ENCODE results near the gene RNF114.
"Not testable (repeated sequence)": the region's sequence is repeated elsewhere in the genome, so short reads cannot be mapped to it uniquely, and the experiment has no call there.

The RNF114 gene, protein sequence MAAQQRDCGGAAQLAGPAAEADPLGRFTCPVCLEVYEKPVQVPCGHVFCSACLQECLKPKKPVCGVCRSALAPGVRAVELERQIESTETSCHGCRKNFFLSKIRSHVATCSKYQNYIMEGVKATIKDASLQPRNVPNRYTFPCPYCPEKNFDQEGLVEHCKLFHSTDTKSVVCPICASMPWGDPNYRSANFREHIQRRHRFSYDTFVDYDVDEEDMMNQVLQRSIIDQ

DNA sequence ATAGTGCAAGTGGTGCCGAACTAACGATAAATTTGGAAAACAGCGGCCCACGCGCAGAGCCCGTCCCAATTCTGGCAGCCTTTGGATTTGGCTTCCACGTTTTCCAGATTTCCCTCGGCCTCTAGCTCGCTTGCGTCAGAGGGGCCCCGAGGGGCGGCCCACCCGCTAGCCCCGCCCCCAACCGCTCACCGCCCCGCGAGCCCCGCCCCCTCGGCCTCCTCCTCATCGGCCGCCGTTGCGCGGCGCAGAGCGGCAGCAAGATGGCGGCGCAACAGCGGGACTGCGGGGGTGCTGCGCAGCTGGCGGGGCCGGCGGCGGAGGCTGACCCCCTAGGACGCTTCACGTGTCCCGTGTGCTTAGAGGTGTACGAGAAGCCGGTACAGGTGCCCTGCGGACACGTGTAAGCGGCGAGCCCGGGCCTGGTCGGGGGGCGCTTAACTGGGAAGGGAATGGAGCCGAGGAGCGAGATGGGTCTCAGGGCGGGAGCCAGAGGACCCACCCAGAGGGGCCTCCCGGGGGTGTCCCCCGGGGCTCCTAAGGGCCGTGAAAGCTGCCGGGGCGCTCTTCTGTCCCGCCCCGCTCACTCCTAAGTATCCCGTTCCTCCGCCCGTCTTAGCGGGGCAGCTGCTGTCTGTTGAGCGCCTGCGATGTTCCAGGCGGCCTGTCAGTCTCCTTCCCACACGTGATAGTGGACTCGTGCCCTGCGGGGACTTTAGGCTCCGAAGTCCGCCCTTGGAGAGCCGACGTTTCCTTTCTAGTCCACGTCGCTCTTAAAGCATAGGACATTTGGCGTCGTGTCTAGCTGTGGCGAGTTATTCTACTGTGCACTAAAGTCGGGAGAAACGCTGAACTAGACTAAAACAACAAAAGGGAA lies at the start of gene RNF114:
Gene RNF114 (plus strand): TSS at position 245 of the 874 bp plus-strand sequence. CDS start 16 bp downstream, at position 261.
- DNase-seq (ENCODE audit: low read depth) = peak; percentile 85

DNA sequence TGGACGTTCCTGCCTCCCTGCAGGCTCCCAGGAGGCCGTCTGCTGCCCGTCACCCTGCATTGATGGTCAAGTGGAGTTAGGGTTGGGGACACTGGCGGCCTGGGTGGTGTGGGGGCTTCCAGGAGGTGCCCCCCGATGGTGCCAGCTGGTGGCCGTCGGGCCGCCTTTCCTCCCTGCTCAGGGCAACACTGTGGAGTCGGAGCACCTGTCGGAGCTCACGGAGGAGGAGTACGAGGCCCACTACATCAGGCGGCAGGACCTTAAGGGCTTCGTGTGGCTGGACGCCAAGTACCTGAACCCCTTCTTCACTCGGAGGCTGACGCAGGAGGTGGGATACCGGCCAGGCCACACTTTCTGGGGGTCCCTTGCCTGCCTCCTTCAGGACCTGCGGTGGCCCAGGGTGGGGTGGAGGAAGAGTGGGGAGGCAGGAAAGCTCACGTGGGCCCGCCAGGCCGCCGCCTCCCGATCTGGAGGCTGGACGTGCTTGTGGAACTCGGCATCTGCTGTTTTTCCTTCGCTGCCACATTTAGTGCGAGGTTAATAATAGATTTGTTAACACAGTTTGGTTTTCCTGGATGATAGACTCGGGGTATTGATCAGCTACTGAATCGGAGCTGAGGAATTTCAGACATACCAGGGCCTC lies 49.5 kb upstream of the RNF114 start:
- DNase-seq (ENCODE audit: low read depth) = no peak

DNA sequence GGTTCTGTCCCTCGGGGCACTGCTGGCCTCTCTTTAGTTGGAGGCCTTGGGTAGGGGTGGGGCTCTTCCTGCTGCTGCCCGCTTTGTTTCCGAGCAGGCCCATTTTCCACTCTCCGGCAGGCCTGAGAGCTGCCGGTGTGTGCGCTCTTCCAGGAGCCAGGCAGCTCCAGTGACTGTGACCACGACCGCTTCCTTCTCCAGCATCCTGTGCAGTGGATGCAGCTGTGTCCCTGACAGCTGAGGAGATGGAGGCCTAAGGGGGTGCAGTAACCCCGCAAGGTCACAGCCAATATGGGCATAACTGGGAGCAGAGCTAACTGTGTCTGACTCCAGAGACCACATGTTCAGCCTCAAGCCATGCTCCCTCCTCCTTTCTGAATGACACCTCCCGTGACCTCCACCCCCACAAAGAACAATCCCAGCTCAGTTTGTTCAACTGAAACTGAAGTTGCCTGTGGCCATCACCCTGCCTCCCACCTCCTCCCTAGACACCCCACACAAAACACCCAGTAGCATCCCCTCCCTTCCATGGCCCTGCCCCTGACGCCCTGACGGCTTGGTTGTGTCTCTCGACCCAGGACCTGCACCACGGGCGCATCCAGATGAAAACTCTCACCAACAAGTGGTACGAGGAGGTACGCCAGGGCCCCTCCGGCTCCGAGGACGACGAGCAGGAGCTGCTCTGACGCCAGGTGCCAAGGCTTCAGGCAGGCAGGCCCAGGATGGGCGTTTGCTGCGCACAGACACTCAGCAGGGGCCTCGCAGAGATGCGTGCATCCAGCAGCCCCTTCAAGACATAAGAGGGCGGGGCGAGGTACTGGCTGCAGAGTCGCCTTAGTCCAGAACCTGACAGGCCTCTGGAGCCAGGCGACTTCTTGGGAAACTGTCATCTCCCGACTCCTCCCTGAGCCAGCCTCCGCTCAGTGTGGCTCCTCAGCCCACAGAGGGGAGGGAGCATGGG lies 48.7 kb upstream of the RNF114 start:
- DNase-seq (ENCODE audit: low read depth) = peak; percentile 41

DNA sequence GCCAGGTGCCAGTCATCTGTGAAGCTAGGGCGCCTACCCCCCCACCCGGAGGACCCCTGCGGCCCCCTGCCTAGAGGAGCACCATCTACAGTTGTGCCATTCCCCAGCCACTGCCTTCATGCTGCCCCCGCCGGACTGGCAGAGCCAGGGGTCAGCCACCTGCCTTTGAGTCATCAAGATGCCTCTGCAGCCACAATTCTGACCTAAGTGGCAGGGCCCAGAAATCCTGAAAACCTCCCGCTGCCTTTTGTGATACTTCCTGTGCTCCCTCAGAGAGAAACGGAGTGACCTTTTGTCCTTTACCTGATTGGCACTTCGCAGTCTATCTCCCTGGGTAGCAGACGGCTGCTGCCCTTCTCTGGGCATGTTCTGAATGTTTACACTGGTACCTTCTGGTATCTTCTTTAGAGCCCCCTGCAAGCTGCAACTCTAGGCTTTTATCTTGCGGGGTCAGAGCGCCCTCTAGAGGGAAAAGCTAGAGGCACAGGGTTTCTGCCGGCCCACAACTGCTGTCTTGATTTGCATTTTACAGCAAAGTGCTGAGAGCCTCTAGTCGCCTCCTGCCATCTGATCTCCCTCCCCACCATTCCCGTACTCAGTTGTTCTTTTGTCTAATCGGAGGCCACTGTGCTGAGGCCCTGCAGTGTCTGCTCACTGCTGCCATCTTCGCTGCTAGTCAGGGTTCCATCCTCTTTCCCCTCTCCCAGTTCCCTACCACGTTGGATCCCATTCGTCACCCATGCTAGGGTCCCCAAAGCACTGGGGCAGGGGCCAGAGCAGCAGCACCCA lies 47.8 kb upstream of the RNF114 start:
- DNase-seq (ENCODE audit: low read depth) = peak; percentile 67

DNA sequence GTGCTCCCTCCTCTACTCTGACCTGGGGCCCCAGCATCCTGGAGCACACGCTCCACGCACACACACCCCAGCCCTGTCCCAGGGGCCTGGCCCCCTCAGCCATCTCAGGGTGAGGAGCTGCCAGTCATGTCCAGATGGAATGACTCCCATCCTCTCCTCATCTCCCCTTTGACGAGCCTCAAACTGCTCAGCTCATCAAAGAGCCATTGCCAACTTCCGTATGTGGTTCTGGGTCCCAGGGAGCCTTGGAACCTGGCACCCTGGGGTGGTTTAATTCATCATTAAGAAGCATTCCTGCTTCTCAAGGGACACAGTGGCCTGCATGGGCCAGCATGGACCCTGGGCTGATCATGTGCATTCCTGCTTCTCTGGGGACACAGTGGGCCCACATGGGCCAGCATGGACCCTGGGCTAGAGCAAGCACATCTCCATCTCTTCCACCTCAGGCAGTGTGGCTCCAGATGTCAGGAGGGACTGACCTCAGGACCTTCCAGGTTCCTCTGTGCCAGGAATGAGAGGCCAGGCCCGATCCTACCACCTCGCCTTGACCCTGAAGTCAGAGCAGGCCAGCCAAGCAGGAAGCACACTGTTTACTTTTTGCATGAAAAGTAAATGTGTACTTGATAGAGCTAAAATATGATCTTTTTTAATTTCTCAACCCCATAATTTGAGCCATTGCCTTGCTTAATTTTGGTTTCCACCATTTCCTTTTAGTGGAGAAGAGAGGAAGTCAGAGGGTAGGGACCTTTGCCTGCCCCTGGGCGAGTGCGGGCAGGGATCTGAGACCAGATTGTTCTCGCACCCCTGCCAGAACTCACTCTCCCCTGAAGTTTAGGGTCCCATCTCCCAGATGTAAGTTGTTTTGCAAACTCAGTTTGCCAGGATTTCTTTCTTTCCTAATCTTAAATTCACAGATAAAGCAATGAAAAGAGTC lies 46.9 kb upstream of the RNF114 start:
- DNase-seq (ENCODE audit: low read depth) = no peak

DNA sequence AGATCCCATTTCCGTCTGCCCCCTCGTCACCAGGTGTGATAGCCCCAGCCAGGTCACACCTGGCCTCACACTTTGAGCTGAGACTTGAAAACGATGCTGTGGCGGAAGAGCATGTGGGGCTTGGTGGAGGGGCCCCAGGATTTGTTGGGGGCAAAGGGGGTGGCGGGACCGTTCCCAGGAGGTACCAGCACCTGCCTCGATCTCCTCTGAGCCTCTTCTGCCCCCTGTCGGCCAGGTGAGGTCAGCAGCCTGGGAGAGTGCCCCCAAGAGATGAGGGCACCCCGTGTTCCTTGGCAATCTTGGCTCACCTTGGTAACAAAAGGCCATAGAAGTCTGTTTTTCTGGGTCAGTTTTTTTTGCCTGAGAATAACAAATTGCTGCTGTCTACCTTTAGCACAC lies 46.3 kb upstream of the RNF114 start:
- DNase-seq (ENCODE audit: low read depth) = no peak

DNA sequence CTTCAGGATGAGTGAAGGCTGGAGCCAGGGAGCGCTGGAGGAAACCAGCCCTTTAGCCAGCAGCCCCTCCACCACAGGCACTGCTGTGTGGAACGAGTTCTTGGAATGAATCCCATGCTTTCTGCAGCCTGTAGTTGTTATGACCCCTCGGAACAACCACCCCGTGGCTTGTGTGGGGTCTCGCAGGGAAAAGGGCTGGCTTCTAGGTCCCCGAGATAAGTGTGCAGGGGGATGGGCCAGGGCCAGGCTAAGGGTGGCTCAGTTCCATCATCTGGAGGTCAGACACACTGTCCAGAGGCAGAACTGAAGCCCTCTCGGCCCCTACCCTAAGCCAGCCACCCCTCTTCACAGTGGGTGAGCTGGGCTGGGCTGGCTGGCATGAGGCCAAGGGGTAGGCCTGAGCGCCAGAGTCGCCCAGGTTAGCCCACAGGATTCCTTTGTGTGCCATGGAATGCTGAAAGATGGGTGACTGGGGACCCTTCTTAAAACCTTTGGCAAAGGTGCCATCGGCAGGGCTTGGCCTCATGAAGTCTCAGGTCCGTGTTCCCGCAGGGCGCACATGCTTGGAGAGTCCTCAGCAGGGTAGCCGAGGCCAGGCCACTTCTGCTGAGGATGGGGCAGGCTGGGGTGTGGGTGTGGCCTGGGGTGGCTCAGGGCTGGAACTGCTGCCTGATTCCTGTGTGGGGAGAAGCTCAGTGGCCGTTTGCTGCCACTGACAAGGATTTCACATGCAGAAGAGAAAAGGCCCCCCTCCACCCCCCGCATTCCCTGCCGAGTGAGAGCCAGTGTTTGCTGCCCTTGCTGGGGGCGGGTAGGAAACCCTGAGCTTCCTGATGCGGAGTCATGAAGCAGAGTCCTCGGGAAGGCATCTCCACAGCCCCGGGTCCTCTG lies 45.5 kb upstream of the RNF114 start:
- no peak for DNase-seq (ENCODE audit: low read depth)

DNA sequence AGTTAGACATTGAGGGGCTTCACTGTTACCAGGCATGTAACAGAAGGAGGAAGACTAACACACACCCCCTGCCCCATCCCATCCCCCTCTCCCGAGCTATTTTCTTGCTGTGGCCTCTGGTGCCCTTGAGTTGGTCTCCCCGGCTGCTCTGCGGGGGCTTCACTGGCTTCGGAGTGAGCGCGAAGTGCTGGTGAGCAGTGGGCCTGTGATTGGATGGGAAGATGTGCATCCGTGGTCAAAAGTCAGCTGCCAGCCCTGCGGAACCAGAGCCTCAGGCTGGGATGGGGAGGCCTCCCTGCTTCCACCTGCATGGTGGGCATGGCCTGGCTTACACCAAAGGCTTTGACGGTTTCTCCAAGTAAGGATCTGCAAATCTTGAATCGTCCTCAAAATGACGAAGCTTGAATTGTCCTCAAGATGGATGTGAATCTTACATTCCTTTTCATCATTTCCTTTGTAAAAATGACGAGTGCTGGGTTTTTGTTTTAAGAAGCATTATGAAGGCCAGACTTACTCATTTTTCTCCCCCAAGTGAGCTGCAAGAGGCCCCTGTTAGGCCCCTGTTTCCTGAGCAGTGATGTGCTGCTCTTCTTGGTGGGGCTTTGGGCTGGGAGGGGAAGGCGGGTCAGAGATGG lies 44.6 kb upstream of the RNF114 start:
- no peak for DNase-seq (ENCODE audit: low read depth)

DNA sequence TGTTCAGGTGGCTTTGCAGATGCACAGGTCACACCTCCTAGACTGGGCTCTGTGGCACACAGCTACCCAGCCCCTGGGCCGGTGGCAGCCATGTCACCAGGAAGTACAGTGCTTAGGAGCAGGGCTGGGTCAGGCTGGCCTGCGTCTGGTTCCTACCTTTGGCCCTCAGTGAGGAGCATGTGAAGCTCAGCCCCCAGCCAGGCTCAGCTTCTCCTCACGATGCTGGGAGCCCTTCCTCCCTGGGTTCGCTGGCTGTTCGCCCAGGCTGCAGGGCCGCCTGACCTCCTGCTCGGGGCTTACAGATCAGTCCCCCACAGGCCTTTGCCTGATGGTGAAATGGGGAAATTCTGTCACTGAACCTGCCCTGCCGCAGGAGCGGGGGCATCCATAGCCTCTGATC lies 43.9 kb upstream of the RNF114 start:
- DNase-seq (ENCODE audit: low read depth) = no peak

DNA sequence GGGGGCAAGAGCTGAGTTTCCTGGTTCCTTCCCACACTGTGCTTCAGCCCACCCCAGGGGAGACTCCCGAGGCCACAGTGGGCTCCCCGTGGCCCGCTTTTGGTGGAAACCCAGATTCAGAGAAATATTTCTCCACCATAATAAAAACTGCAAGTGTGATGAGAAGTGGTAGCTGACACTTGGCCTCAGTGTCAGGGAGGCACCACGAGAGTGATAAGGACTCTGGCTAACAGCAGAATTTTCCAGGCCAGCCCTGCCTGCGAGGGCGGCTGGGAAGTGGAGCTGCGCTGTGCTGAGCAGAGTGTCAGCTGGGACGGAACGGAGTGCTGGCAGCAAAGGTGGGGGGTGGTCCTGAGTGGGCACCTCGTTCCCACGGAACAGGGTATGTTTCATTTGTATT lies 43.4 kb upstream of the RNF114 start:
- no peak for DNase-seq (ENCODE audit: low read depth)

DNA sequence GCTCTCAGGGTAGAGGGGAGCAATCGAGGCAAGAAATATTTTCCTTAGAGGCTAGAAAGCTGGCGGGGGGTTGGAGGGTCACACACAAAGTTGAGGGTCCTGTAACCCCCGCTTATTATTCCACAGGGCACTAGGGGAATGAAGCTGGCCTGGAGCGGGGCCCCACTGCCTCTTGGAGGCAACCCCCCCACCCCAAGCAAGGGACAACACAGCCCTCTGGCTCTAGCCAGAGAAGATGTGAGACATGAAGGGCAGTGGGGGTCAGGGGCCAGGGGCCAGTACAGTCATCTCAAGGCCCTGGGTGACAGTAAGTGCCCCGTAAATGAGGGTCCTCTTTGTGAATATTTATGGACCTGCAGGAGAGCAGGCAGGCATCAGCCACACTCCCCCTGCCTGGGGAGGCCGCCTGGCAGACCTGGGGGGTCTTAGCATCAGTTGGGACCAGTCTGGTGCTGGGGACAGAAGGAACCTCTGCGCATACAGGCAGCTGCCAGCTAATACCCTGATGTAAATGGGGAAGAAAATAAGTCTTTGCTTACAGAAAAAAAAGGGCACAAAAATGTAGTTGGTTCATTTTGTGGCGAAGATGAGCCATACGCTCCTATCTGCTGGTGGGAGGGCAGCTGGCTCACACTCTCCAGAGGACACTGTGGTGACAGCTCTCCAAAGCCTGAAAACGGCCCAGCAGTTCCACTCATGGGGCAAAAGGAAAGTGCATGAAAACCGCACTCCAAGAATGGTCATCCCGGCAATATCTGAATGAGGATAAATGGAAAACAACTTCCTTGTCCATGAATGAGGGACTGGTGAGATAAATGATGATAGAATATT lies 42.7 kb upstream of the RNF114 start:
- no peak for DNase-seq (ENCODE audit: low read depth)

DNA sequence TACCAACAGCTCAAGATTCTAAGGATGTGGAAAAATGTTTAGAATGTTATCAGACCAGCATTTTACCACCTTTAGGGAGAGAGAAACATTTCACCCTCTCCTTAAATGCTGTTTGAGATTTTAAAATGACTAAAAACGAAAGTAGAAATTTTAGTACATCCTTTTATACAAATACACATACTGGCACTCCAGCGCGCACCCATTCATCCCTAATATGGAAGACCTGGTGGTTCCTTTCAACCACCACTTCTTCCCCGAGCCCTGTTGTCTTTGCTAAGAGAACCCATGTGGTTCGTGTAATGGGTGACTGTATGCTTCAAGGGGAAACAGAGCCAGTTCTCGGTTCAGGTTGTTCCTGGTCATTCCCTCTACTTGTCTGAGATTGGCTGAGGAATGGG lies 42.1 kb upstream of the RNF114 start:
- no peak for DNase-seq (ENCODE audit: low read depth)

DNA sequence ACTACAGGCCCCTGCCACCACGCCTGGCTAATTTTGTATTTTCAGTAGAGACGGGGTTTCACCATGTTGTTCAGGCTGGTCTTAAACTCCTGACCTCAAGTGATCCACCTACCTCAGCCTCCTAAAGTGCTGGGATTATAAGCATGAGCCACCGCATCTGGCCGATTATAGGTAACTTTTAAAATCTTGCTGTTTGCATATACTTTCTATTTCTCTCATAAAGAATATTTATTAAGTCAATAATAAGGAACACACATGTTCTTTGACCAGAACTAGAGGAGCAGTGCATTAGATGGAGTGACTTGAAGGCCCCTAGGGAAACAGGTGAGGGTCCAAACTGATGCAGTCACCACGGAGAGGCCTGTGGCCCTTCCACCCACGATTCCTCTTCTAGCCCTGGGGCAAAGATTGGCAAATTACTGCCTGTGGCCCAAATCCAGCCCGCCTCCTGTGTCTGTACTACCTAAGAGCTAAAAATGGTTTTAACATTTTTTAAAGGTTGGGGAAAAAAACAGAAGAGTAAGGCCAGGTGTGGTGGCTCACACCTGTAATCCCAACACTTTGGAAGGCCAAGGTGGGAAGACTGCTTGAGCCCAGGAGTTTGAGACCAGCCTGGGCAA lies 40.6 kb upstream of the RNF114 start:
- not testable (repeated sequence) for DNase-seq (ENCODE audit: low read depth)

DNA sequence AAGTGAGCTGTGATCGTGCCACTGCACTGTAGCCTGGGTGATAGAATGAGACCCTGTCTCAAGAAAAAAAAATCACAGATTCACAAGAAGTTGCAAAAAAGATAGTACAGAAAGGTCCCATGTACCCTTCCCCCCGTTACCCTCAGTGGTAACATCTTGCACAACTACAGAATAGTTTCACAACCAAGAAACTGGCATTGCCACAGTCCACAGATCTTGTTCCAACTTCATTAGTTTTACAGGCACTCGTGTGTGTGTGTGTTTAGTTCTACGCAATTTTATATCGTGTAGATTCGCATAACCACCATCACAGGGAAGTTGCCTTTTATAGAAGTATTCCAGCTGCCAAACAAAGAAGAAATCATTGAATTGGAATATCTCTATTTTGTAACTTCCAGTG lies 40.0 kb upstream of the RNF114 start:
- no peak for DNase-seq (ENCODE audit: low read depth)

DNA sequence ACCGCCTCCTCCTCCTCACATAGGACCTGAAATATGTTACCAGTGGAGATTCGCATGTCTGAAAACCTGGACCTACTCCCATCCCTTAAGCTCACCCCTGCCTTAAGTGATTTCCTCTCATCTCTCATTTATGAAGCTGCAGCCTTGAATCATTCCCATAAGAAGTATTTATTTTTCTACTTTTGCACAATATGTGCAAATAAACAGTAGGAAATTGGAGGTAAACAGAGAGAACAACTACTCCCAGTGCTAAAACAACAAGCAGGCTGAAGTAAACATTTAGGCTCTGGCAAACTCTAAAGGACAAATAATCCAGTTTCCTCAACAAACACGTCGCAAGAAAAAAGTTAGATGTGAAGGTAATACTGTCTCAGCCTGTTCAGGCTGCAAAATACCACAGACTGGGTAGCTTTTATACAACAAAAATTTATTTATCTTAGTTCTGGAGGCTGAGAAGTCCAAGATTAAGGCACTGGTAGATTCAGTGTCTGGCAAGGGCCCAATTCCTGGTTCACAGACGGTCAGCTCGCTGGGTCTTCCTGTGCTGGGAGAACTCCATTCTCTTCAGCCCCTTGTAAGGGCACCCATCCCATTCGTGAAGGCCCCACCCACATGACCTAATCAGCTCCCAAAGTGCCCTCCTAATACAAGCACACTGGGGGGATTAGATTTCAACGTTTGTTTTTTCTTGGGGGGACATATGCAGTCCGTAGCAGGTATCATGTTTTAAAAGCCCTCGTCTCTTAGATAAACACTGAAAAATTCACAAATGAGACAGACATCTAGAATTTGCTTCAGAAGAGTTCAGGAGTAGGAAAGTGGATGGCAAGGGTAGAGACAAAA lies 36.4 kb upstream of the RNF114 start:
- DNase-seq (ENCODE audit: low read depth) = no peak

DNA sequence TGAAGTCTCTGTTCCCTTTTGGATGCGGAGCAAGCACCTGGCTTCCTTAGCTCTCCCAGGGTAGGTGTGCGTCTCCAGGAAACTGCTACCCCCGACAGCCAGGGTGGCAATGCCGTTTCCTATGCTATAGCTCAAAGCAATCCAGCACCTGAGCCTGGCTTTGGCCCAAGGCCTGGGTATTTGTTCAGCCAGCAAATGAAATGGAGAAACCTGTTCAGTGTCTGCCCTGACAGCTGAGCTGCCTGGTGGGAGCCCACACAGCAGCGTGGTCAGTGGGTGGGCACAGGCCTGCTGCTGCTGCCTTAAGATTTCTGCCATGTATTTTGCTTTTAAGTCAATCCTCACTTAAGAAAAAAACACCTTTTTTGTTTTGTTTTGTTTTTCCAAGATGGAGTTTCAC lies 34.6 kb upstream of the RNF114 start:
- DNase-seq (ENCODE audit: low read depth) = no peak
